Activated CD4-positive, alpha-beta memory T cell treated with anti-CD3 and anti-CD28 coated beads for 36 hours (primary cell): ENCODE results near the gene TCF4. TPM values are rescaled to one million over a fixed set of nuclear protein-coding genes. Genes with fewer than 3 reads are reported as not detected.

Experiments
- CTCF ChIA-PET: fragments of 350-600 bp; sonication (Branson Sonifier 250); formaldehyde crosslinking; loops from one replicate; lab custom pipeline; 2021; ENCODE audit warnings: antibody characterized with exemption, inconsistent platforms; lab: Charles Lee
- POLR2A ChIA-PET: fragments of 350-600 bp; sonication (Branson Sonifier 250); formaldehyde crosslinking; loops from one replicate; lab custom pipeline; 2021; ENCODE audit warnings: antibody characterized with exemption; lab: Charles Lee
- DNase-seq: peaks from one replicate; pipeline ENCODE4 v3.0.0-alpha.2; 2020
- H3K27ac Mint-ChIP-seq: one replicate; pipeline ENCODE4 v1.8.0; 2021; ENCODE audit warnings: mixed read lengths
- H3K27me3 Mint-ChIP-seq: one replicate; pipeline ENCODE4 v1.8.0; 2021; ENCODE audit warnings: mixed read lengths
- H3K36me3 Mint-ChIP-seq: one replicate; pipeline ENCODE4 v1.8.0; 2021; ENCODE audit warnings: mixed read lengths
- H3K4me1 Mint-ChIP-seq: one replicate; pipeline ENCODE4 v1.8.0; 2021; ENCODE audit warnings: low read depth, mixed read lengths
- H3K4me3 Mint-ChIP-seq: one replicate; pipeline ENCODE4 v1.8.0; 2021; ENCODE audit warnings: mild to moderate bottlenecking, mixed read lengths
- H3K9me3 Mint-ChIP-seq: one replicate; pipeline ENCODE4 v1.8.0; 2021; ENCODE audit warnings: mixed read lengths
- intact Hi-C: fragments of 100-400 bp; cut with micrococcal nuclease; formaldehyde crosslinking; loops from one replicate; pipeline ENCODE4 v1.15.1; 2023
- total RNA-seq, 2 experiments: library from RNA; stranded (reverse); gene quantifications; one replicate each; pipeline ENCODE4 v1.2.3, GENCODE V29; 2021

The TCF4 gene
- total RNA-seq, 2 experiments from 2014 or later = not detected

GRCh38 chr18:55433648-55434047, 154.3 kb downstream of the TCF4 start:
- no peaks in the 10 kb centered on the region for H3K9me3 Mint-ChIP-seq
- no peak overlapping the region for H3K27ac Mint-ChIP-seq
- H3K4me1 Mint-ChIP-seq = no peaks in the 10 kb centered on the region
- no peak overlapping the region for H3K4me3 Mint-ChIP-seq
- CTCF ChIA-PET = no interaction called here
- no peak for DNase-seq
- H3K36me3 Mint-ChIP-seq = no peaks in the 10 kb centered on the region
- intact Hi-C loops = no loop called here
- H3K27me3 Mint-ChIP-seq = no peaks in the 10 kb centered on the region
- POLR2A ChIA-PET = no interaction called here

GRCh38 chr18:55433140-55433539, 154.9 kb downstream of the TCF4 start:
- DNase-seq = no peak
- H3K27ac Mint-ChIP-seq = no peak overlapping the region
- no peak overlapping the region for H3K4me3 Mint-ChIP-seq
- ChIA-PET CTCF (no interaction called here), POLR2A (no interaction called here)
- no peaks in the 10 kb centered on the region for H3K4me1 Mint-ChIP-seq
- H3K9me3 Mint-ChIP-seq = no peaks in the 10 kb centered on the region
- intact Hi-C loops = no loop called here
- no peaks in the 10 kb centered on the region for H3K27me3 Mint-ChIP-seq
- no peaks in the 10 kb centered on the region for H3K36me3 Mint-ChIP-seq

- ChIA-PET POLR2A (no interaction called here), CTCF (no interaction called here)
- H3K4me1 Mint-ChIP-seq = no peaks in the 10 kb centered on the region
- H3K27me3 Mint-ChIP-seq = no peaks in the 10 kb centered on the region
- no peaks in the 10 kb centered on the region for H3K9me3 Mint-ChIP-seq
- no peak for DNase-seq
- H3K36me3 Mint-ChIP-seq = no peaks in the 10 kb centered on the region
- no peak overlapping the region for H3K4me3 Mint-ChIP-seq
- H3K27ac Mint-ChIP-seq = no peak overlapping the region
- intact Hi-C loops = no loop called here
Observed at GRCh38 chr18:55432307-55433040, 155.5 kb downstream of the TCF4 start.

- intact Hi-C loops = no loop called here
- Mint-ChIP-seq H3K4me3 (no peak overlapping the region), H3K4me1 (no peaks in the 10 kb centered on the region), H3K27me3 (no peaks in the 10 kb centered on the region), H3K27ac (no peak overlapping the region), H3K9me3 (no peaks in the 10 kb centered on the region), H3K36me3 (no peaks in the 10 kb centered on the region)
- ChIA-PET CTCF (no interaction called here), POLR2A (no interaction called here)
- no peak for DNase-seq
Observed at GRCh38 chr18:55430026-55430425, 158.0 kb downstream of the TCF4 start.

- Mint-ChIP-seq H3K9me3 (no peaks in the 10 kb centered on the region), H3K4me3 (no peak overlapping the region), H3K4me1 (no peaks in the 10 kb centered on the region), H3K27ac (no peak overlapping the region), H3K36me3 (no peaks in the 10 kb centered on the region), H3K27me3 (peaks cover 4% of the 10 kb centered on the region)
- ChIA-PET POLR2A (no interaction called here), CTCF (interaction anchor here (1.3 kb wide), 1 partner anchor 12 kb away, joined by 4 read pairs; no protein-coding TSS in a partner anchor)
- intact Hi-C loops = no loop called here
- DNase-seq = no peak
Observed at GRCh38 chr18:55427951-55428350, 160.0 kb downstream of the TCF4 start.

- Mint-ChIP-seq H3K4me1 (no peaks in the 10 kb centered on the region), H3K36me3 (no peaks in the 10 kb centered on the region), H3K9me3 (no peaks in the 10 kb centered on the region), H3K4me3 (no peak overlapping the region), H3K27ac (no peak overlapping the region), H3K27me3 (peaks cover 5% of the 10 kb centered on the region)
- POLR2A ChIA-PET = no interaction called here
- no peak for DNase-seq
- CTCF ChIA-PET = interaction anchor here (1.9 kb wide), 1 partner anchor 10 kb away, joined by 8 read pairs; no protein-coding TSS in a partner anchor
- intact Hi-C loops = no loop called here
Observed at GRCh38 chr18:55425698-55426097, 162.3 kb downstream of the TCF4 start.

- no peaks in the 10 kb centered on the region for H3K36me3 Mint-ChIP-seq
- H3K4me1 Mint-ChIP-seq = no peaks in the 10 kb centered on the region
- H3K27ac Mint-ChIP-seq = no peak overlapping the region
- peaks cover 11% of the 10 kb centered on the region for H3K27me3 Mint-ChIP-seq
- H3K9me3 Mint-ChIP-seq = no peaks in the 10 kb centered on the region
- ChIA-PET CTCF (no interaction called here), POLR2A (no interaction called here)
- intact Hi-C loops = no loop called here
- no peak overlapping the region for H3K4me3 Mint-ChIP-seq
- no peak for DNase-seq
Observed at GRCh38 chr18:55422456-55423180, 165.4 kb downstream of the TCF4 start.

GRCh38 chr18:55421615-55422419, 166.2 kb downstream of the TCF4 start:
- H3K4me3 Mint-ChIP-seq = no peak overlapping the region
- H3K27me3 Mint-ChIP-seq = peaks cover 11% of the 10 kb centered on the region
- H3K27ac Mint-ChIP-seq = no peak overlapping the region
- H3K36me3 Mint-ChIP-seq = no peaks in the 10 kb centered on the region
- no peaks in the 10 kb centered on the region for H3K9me3 Mint-ChIP-seq
- DNase-seq = no peak
- intact Hi-C loops = no loop called here
- ChIA-PET POLR2A (no interaction called here), CTCF (no interaction called here)
- H3K4me1 Mint-ChIP-seq = no peaks in the 10 kb centered on the region

GRCh38 chr18:55421308-55421614, 166.7 kb downstream of the TCF4 start:
- CTCF ChIA-PET = no interaction called here
- H3K27ac Mint-ChIP-seq = no peak overlapping the region
- H3K9me3 Mint-ChIP-seq = no peaks in the 10 kb centered on the region
- no peak for DNase-seq
- intact Hi-C loops = no loop called here
- H3K4me1 Mint-ChIP-seq = no peaks in the 10 kb centered on the region
- peaks cover 11% of the 10 kb centered on the region for H3K27me3 Mint-ChIP-seq
- no peaks in the 10 kb centered on the region for H3K36me3 Mint-ChIP-seq
- POLR2A ChIA-PET = no interaction called here
- H3K4me3 Mint-ChIP-seq = no peak overlapping the region

GRCh38 chr18:55420665-55421307, 167.2 kb downstream of the TCF4 start:
- DNase-seq = no peak
- intact Hi-C loops = no loop called here
- peaks cover 11% of the 10 kb centered on the region for H3K27me3 Mint-ChIP-seq
- no peaks in the 10 kb centered on the region for H3K4me1 Mint-ChIP-seq
- H3K36me3 Mint-ChIP-seq = no peaks in the 10 kb centered on the region
- no peak overlapping the region for H3K27ac Mint-ChIP-seq
- no peak overlapping the region for H3K4me3 Mint-ChIP-seq
- POLR2A ChIA-PET = no interaction called here
- no peaks in the 10 kb centered on the region for H3K9me3 Mint-ChIP-seq
- CTCF ChIA-PET = interaction anchor here (0.7 kb wide), 2 partner anchors 1231 to 1781 kb away, joined by 3 read pairs; no protein-coding TSS in a partner anchor

GRCh38 chr18:55419947-55420664, 167.9 kb downstream of the TCF4 start:
- CTCF ChIA-PET = interaction anchor here (0.7 kb wide), 2 partner anchors 1232 to 1781 kb away, joined by 3 read pairs; no protein-coding TSS in a partner anchor
- Mint-ChIP-seq H3K27ac (no peak overlapping the region), H3K36me3 (no peaks in the 10 kb centered on the region), H3K27me3 (peaks cover 11% of the 10 kb centered on the region), H3K4me1 (no peaks in the 10 kb centered on the region), H3K9me3 (no peaks in the 10 kb centered on the region), H3K4me3 (no peak overlapping the region)
- no peak for DNase-seq
- intact Hi-C loops = no loop called here
- POLR2A ChIA-PET = no interaction called here
